RKO (cell line): ENCODE measurements around the gene DOK1.
"Not testable (repeated sequence)": the region's sequence is repeated elsewhere in the genome, so short reads cannot be mapped to it uniquely, and the experiment has no call there.

ENCODE experiments used
- DNase-seq: peaks from one replicate; pipeline ENCODE4 v3.0.0-alpha.2; 2016; ENCODE audit warnings: low spot score

The DOK1 gene

DNA sequence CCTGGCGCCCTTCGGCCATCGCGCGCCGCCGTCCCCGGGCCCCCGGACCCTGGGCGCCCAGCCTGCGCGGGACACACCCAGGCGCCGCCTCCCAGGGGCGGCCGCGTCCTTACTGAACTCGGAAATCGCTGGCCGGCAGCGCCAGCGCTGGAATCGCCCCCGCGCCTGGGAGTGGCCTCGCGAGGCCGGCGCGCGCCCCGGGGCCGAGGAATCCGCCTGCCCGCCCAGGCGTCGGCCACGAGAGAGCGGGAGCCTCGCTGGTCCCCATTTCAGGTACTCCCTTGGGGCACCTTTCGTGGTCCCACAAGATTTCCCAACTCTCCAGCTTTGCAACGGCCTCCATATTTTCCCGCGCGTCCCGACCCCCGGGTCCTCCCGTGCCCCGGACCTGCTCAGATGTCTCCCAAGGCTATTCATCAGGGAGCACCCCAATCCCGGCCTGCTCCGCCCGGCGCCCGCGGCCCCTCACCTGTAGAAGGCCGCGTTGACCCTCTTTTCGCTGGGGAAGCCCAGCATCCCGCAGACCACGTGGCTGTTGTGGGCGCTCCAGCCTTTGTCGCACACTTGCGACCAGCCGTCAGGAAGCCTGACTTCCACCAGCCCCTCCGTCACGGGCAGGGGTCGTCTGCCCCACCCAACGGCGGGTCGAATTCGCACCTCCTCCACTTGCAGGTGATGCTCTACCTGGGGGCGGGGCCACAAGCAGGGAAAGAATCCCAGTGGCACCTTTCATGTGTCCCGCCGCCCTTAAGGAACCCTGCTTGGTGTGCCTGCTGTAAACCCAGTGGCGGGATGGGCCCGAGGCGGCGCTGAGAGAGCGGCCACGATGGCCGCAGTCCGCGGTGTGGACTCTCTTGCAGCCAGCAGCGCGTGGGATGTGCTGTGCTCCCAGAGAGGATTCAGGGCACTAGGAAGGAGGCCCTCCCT is 5.4 kb upstream of the DOK1 start:
- peak; percentile 82 for DNase-seq

DNA sequence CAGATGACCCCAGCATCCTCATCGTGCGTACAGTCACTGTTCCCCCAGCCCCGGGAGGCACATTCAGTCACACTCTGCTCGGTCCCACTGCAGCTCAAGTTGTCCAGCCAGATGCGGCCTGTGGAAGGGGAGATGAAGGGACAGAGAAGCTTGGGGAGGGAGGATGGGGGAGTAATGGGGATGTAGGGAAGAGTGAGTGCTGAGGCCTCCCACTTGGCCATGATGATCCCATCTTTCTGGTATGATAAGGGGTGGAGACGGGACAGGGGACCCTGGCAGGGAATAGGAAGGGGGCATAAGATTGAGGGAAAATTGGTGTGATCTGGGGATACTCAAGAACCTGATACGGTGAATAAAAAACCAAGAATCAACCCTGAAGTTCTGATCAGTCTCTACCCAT is 4.3 kb upstream of the DOK1 start:
- no peak for DNase-seq

DNA sequence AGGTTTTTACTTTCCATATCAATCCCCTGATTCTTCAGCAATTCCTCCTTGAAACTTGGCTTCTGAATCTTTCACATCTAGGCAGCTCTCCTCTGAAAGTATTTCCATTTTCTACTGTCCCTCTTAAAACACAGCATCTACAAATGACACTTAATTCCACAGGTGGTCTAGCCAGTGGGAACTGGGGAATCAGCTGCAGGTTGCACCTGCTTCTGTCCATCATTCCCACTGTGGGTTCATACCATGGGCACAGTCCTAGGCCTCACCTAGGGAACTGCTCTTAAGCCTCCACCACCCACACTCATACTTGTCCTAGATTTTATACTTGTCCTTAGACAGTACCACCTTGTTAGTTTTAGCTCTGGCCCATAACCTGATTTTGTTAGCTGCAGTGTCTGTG is 3.0 kb upstream of the DOK1 start:
- DNase-seq: no peak

DNA sequence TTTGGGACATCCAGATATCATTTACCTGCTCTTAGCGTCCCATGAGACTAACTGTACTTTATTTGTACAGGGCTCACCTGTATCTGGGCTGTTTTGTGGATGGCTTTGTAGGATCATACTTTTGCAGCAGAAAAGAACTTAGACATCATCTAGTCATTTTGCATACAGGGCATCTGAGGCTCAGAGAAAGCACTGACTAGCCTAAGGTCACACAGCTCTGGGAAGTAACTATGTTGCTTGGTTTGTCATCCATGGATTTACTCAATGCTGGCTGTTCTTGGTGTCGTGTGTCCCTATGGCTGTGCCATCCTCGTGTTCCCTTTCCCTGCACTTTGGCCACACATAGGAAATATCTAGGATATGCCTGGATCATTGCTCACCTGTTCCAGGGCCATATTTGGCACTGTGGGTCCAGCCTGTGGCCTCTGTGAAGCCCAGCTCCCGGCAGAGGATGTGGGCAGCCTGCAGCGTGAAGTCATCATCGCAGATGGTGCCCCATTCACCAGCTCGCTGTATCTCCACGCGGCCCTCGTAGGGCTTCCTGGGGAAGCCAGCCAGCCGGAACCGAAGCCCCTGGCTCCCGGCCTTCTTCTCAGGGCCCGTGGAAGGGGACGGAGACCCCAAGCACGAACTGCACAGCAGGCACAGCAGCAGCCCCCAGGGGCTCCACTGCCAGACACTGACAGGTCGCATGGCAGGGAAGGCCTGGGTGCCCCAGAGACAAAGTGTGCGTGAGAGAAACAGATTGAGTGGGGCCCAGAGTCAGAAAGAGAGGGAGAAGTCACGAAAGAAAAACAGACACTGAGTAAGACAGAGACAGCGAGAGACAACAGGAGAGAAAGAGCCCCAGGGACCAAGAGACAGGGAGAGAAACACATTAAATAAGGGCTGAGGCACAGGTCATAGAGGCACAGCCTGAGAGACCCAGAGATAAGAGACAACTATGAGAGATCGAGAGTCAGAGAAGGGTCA is 2.3 kb upstream of the DOK1 start:
- no peak for DNase-seq

DNA sequence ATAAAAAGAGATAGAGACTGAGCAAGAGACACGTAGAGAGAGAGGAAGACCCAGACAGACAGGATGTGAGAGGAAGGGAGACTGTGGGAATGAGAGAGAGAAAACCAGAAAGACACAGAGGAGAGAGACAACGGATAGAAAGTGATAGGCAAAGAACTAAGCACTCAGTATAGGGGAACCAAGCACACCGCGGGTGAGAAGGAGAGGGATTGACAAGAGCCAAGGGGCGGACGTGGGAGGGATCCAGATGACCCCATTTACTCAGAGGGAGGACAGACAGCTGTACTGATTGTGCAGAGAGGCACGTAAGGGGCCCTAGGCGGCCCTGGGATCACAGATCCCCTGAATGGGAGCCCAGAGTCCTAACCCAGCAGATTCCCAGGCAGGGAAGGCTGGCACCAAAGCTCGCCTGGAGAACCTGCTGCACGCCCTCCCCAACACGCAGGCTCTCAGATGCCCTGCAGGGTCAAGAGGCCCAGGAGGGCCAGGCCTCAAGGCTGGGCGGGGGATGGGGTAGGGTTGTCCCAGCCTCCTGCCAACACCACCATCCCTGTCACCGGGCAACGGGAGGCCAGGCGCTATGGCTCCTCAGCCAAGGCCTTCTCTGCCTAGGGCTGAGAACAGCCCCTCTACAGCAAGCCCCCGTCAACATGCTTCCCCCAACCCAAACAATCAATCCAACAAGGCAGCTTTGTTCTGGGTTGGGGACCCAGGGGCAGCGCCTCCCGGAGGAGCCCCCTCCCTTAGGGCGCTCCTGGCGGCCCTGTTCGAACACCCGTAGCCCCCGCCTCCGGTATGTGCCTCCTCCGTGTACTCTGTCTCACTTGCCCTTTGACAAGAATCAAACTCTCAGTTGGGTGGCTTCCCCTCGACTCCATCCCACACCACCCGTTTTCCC is 1.4 kb upstream of the DOK1 start:
- no peak for DNase-seq

DNA sequence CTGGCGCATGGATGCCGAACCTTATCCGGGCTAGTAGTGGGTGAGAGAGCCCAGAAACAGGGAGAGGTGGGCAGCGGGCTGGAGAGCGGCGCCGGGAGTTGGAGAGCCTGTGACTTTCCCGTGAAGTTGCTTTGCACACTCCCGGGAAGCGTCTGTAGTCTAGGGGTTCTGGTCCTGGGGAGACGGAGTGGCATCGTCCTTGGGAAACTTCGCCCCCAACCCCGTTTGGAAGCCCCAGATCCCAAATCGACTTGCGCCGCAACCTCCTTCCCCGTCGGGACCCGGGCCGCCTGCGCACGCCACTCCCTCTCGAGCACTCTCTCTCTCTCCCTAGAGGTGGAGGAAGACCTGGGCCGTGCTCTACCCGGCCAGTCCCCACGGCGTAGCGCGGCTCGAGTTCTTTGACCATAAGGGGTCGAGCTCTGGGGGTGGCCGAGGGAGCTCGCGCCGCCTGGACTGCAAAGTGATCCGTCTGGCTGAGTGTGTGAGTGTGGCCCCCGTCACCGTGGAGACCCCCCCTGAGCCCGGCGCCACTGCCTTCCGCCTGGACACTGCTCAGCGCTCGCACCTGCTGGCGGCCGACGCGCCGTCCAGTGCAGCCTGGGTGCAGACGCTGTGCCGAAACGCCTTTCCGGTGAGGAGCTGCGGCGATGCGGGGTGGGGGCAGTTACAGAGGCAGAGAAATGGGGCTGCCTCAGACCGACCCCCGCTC is 456 bp downstream of the DOK1 start:
- peak; percentile 57 for DNase-seq

DNA sequence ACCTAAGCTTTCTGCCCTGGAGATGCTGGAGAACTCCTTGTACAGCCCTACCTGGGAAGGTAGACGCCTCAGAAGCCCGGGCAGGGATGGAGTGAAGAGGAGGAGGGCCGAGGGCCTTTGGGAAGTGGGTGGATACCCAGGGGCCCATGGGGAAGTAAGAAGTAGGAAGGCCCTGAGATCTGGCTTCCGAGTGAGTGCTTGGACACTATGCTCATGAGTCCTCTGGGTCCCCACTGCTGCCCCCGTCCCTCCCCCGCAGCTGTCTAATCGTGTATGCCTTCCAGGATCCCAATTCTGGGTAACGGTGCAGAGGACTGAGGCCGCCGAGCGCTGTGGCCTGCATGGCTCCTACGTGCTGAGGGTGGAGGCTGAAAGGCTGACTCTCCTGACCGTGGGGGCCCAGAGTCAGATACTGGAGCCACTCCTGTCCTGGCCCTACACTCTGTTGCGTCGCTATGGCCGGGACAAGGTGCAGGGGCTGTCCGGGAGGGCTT is 1.1 kb downstream of the DOK1 start:
- no peak for DNase-seq

DNA sequence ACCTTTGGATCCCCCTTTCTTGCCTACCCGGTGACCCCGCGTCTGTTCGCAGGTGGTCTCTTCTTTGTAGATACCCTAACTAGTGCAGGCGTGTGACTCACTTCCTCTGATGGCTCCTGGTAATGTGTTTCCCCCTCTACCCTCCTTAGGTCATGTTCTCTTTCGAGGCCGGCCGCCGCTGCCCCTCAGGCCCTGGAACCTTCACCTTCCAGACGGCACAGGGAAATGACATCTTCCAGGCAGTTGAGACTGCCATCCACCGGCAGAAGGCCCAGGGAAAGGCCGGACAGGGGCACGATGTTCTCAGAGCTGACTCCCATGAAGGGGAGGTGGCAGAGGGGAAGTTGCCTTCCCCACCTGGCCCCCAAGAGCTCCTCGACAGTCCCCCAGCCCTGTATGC is 1.6 kb downstream of the DOK1 start:
- no peak for DNase-seq

DNA sequence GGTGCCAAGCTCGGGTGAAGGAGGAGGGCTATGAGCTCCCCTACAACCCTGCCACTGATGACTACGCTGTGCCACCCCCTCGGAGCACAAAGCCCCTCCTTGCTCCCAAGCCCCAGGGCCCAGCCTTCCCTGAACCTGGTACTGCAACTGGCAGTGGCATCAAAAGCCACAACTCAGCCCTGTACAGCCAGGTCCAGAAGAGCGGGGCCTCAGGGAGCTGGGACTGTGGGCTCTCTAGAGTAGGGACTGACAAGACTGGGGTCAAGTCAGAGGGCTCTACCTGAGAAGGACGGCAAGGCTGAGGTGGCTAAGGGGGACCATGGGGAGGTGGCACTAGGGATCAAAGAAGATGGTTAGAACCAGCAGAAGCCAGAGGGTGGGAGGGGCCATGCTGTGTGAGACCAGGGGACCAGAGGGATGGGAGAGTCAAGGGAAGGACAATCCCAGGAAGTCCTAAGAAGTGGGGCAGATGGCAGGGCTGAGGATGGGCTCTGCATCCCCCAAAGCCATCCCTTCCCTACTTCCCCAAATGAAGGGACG is 2.4 kb downstream of the DOK1 start:
- no peak for DNase-seq

DNA sequence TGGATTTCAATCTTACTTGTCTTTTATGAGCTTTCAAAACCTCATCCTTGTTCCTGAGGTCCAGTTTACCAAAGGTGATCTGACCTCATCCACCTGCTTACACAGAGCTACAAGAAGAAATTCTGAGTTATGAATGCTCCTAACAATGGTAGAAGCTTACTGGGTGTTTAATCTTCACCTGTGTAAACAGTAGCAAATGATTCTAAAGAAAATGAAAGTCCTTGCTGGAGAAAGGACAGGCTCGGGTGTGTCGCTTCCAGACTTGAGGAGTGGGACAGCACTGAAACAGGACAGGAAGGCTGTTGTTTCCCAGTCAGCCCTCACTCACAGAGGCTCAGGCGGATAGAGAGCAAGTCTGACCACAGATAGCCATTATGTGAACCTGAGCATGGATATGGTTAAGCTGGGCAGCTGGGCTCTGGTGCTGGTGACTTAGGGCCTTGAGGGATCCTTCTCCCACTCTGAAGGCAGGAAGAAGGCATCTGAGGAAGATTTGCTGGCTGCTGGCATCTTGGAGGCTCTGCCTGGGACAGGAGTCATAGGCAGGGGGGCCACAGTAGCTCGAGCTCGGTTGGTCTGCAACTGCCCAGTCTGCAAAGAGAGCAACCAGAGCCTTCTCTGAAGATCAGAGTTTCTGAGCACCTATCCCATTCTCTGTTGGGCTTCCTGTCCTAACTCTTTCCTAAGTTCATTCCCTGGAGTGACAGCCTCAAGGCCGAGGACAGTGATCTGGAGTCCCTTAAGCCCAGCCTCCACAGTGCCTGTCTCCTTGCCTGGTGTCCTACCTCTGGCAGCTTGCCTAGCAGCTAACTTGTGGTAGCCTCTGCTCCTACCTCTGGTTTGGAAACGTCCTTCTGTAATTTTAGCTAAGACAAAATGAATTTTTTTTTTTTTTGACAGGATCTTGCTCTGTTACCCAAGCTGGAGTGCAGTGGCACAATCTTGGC is 4.0 kb downstream of the DOK1 start:
- no peak for DNase-seq

DNA sequence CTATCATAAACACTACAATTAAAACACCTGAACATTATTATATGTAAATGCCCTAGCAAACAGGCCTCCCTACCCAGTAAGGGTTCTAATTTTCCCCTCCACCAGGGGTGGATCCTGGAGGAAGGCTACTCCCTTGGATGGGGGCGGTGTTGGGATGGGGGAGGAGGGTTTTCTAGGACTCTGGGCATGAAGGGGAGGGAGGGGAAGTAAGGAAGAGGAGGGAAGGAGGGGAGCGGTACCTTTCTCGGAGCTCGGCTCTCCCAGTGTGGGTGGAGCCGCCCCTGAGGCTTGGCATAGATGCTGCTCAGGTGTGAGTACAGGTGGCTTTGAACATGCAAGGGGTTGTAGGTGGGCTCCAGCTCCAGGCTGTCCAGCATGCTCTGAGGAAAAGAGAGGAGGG is 5.4 kb downstream of the DOK1 start:
- no peak for DNase-seq

DNA sequence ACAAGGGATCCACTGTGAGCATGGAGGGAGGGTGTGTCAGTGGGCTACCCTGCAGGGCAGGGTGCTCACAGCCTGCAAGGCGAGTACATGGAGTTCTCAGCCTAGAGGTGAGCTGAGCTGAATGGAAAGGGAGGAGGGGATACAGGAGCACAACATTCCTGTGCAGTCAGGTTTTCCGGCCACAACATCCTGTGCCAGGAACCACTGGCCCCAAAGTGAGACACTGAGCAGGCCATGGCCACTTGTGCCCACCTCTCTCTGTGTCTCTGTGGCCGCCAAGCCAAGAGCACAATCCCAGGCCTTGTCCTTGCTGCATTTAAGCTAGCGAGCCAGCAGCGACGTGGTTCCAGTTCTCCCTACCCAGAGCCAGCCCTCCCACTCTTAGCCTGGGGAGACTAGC is 6.1 kb downstream of the DOK1 start:
- DNase-seq: no peak

DNA sequence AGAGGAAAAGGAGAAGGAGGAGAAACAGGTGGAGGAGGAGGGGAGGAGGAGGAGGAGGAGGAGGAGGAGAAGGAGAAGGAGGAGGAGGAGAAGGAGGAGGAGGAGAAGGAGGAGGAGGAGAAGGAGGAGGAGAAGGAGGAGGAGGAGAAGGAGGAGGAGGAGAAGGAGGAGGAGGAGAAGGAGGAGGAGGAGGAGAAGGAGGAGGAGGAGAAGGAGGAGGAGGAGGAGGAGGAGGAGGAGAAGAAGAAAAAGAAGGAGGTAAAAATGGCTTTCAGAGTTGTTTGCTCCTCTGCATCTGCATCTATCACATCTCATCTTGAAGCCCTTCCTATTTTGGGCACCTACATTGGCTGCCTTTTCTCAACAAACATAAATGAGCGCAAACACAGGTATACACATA is 6.5 kb downstream of the DOK1 start:
- DNase-seq: not testable (repeated sequence)

DNA sequence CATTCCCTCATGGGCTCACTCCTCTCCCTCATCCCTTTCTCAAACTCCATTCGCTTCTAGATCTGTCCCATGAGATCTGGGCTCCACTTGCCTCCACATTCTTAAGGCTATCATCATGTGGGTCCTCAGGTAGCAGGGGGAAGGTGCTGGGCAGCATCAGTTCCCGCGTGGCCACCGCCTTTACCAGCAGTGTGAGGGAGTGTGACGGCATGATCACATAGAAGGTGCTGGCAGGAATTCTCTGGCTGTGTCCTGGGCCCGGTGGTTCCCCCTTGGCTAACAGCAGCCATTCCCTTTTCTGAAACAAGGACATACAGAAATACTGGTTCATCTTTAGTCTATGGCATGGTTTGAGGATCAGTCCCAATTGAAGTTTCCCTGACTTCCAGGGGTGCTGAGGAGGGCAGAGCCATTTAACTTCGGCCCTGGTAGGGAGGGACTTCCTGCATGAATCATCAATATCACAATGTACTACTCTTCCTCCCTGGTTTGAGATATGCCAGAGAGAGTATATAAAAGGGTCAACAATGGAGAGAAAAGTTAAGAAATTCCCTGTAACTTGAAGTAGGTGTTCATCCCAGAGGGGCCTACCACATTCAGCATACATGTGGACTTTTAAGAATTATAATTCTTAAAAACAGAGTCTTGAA is 7.7 kb downstream of the DOK1 start:
- DNase-seq: no peak

DNA sequence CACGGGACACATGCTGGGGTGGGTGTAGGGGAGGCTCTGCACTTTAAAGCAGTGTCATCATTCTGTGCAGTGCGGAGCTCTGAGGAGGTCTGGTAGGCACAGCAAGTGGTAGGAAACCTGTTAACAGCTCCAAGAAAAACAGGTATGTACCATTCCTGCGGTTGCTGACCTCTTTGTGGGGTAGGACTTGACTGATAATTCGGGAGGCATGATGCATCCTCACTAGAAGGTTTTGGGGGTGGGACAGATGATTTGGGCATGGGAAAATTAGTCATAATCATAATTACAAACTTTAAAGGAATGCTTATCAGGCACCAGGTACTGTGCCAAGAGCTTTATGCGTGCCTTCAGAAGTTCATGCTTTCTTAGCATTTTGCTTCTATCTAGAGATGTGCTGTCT is 9.7 kb downstream of the DOK1 start:
- DNase-seq: no peak

DNA sequence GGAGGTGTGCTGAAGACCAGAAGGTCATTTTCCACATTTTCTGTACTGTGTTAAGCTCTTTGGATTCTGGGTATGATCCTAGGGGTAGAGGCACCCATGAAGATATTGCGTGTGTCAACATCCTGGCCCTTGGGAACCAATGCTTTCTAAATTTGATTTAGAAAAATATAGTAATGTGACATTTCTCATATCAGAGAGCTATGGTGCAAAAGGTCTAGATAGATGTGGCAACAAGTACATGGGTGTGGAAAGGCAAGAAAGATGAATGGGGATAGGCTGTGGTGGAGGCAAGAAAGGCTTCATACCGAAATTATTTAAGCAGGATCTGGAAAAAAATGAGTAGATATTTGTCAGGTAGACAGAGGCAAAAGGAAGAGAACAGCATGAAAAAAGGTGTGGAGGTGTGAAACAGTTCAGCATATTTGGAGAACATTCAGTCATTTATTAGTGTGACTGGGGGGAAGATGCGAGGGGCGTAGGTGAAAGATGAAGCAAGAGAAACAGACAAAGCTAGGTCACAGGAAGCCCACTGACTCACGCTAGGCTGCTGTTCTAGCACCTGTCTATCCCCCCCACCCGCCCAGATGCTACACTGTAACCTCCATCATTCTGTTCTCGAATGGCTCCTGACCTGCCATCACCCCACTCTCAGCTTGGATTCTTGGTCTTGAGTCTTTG is 11.7 kb downstream of the DOK1 start:
- DNase-seq: no peak

DNA sequence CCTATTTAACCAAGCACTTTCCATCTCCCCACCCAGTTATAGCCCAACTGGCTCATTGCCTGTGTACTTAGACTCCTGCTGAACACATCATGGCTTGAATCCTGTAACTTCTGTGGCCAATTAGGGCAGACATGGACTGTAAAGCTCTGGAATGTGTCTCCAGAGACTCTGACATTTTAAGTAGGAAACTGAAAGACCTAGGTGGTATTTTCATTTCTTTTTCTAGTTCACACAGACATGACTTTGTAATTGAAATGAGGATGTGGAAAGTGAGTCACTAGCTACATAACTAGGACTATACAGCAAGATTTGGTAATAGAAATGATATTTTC is 12.2 kb downstream of the DOK1 start:
- no peak for DNase-seq

DNA sequence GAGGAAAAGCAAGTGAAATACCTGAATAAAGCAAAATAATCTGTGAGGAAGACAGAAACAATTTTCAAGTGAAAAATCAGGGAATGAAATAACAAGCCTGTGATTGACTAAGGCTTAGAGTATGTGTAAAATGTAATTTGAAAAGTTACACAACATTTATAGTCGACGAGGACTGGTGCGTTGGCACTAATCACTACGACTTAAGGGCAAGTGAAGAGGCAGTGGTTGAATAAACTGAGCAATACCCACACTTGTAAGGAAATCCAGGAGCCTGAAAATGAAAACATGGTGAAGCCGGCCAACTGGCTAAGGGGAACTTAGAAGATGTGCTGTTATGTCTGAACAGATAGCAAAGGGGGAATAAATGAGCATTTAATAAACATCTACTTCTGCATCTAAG is 13.4 kb downstream of the DOK1 start:
- no peak for DNase-seq

DNA sequence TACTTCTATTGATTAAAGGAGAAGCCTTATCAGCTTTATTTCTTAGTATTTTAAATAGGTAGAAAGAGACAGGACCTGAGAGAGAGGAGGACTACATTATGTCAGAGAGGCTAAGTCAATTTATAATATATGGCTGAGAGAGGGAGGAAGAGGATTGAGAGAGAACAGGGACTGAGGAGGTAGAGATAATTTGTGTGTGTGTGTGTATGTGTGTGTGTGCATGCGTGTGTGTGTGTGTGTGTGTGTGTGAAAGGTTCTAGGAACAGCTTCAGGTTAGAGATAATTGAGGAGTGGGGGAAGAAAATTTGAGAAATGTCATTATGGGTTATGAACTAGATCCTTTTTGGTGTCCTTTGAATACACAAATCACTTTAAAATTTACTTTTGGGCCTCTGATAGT is 15.2 kb downstream of the DOK1 start:
- no peak for DNase-seq
